Stimulated activated CD4-positive, alpha-beta T cell treated with anti-CD3 and anti-CD28 coated beads, Interleukin-4, amount 100 ng/mL, for 24 hours (primary cell): ENCODE data around the gene DUSP14.
"Not testable (repeated sequence)": the region's sequence is repeated elsewhere in the genome, so short reads cannot be mapped to it uniquely, and the experiment has no call there.

Experiments used
- DNase-seq: peaks from one replicate; pipeline ENCODE4 v3.0.0-alpha.2; 2020

The DUSP14 gene

GRCh38 chr17:37485938-37486570 lies 3.6 kb upstream of the DUSP14 start:
- DNase-seq, result no peak

GRCh38 chr17:37488009-37488604 lies 1.6 kb upstream of the DUSP14 start:
- no peak for DNase-seq

- DNase-seq, result peak; percentile 71
Measured at GRCh38 chr17:37488607-37489196, 989 bp upstream of the DUSP14 start.

- peak; percentile 72 for DNase-seq
Measured at GRCh38 chr17:37490022-37490587, 414 bp downstream of the DUSP14 start.

GRCh38 chr17:37490638-37491614 lies 1.2 kb downstream of the DUSP14 start:
- peak; percentile 24 for DNase-seq

GRCh38 chr17:37492167-37492566 lies 2.5 kb downstream of the DUSP14 start:
- no peak for DNase-seq

GRCh38 chr17:37493249-37494027 lies 3.7 kb downstream of the DUSP14 start:
- no peak for DNase-seq

GRCh38 chr17:37494401-37494831 lies 4.7 kb downstream of the DUSP14 start:
- DNase-seq, result no peak

- no peak for DNase-seq
Measured at GRCh38 chr17:37494971-37495370, 5.3 kb downstream of the DUSP14 start.

- no peak for DNase-seq
Measured at GRCh38 chr17:37500378-37500777, 10.7 kb downstream of the DUSP14 start.

GRCh38 chr17:37502009-37502936 lies 12.6 kb downstream of the DUSP14 start:
- no peak for DNase-seq

- no peak for DNase-seq
Measured at GRCh38 chr17:37503148-37503547, 13.5 kb downstream of the DUSP14 start.

- DNase-seq, result no peak
Measured at GRCh38 chr17:37505333-37505732, 15.6 kb downstream of the DUSP14 start.

- peak; percentile 15 for DNase-seq
Measured at GRCh38 chr17:37506678-37507077, 17.0 kb downstream of the DUSP14 start.

- DNase-seq, result no peak
Measured at GRCh38 chr17:37507111-37507510, 17.4 kb downstream of the DUSP14 start.

GRCh38 chr17:37510056-37510455 lies 20.4 kb downstream of the DUSP14 start:
- DNase-seq, result no peak

- not testable (repeated sequence) for DNase-seq
Measured at GRCh38 chr17:37511642-37512041, 22.0 kb downstream of the DUSP14 start.

- no peak for DNase-seq
Measured at GRCh38 chr17:37512442-37513068, 22.9 kb downstream of the DUSP14 start.

- no peak for DNase-seq
Measured at GRCh38 chr17:37513711-37514110, 24.0 kb downstream of the DUSP14 start.

GRCh38 chr17:37516127-37516571 lies 26.5 kb downstream of the DUSP14 start:
- no peak for DNase-seq
